Astrocyte (in vitro differentiated cells and primary cell): ENCODE results near the gene PCCA. TPM values are rescaled to one million over a fixed set of nuclear protein-coding genes. Genes with fewer than 3 reads are reported as not detected.

Experiments used
- DNase-seq: peaks from one replicate; pipeline ENCODE4 v3.0.0-alpha.2; 2010; ENCODE audit warnings: low read depth
- FAIRE-seq: peaks from 2 replicates; lab custom pipeline; 2011; peaks lifted over from hg19 to GRCh38; lab: Jason Lieb, UNC
- H2AFZ ChIP-seq: 2 replicates; pipeline ENCODE4 v1.6.0; 2012; ENCODE audit warnings: low read depth, low read length, inconsistent platforms
- H3K27ac ChIP-seq: 2 replicates; pipeline ENCODE4 v1.5.1; 2011; ENCODE audit warnings: low read depth, low read length, inconsistent platforms
- H3K27me3 ChIP-seq: 2 replicates; pipeline ENCODE4 v1.6.0; 2011; ENCODE audit warnings: low read length, inconsistent platforms; ENCODE audit not compliant: insufficient read depth
- H3K36me3 ChIP-seq: 2 replicates; pipeline ENCODE4 v1.5.1; 2011; ENCODE audit warnings: low read length, inconsistent platforms; ENCODE audit not compliant: insufficient read depth
- H3K4me1 ChIP-seq: 2 replicates; pipeline ENCODE4 v1.5.1; 2011; ENCODE audit warnings: low read length, inconsistent platforms; ENCODE audit not compliant: insufficient read depth
- H3K4me2 ChIP-seq: 2 replicates; pipeline ENCODE4 v1.6.0; 2012; ENCODE audit warnings: low read length, inconsistent platforms
- H3K4me3 ChIP-seq: 2 replicates; pipeline ENCODE4 v1.5.1; 2011; ENCODE audit warnings: low read depth, mild to moderate bottlenecking, low read length, inconsistent platforms; ENCODE audit not compliant: insufficient read depth
- H3K79me2 ChIP-seq: 2 replicates; pipeline ENCODE4 v1.6.0; 2012; ENCODE audit warnings: mild to moderate bottlenecking, low read length, inconsistent platforms; ENCODE audit not compliant: insufficient read depth
- H3K9ac ChIP-seq: 2 replicates; pipeline ENCODE4 v1.6.0; 2012; ENCODE audit warnings: mild to moderate bottlenecking, low read length, inconsistent platforms
- H3K9me3 ChIP-seq: 2 replicates; pipeline ENCODE4 v1.5.1; 2012; ENCODE audit warnings: low read depth, mild to moderate bottlenecking, low read length, inconsistent platforms; ENCODE audit not compliant: insufficient read depth
- H4K20me1 ChIP-seq: 2 replicates; pipeline ENCODE4 v1.6.0; 2012; ENCODE audit warnings: low read length, inconsistent platforms; ENCODE audit not compliant: insufficient read depth
- H3K27ac Mint-ChIP-seq: one replicate; pipeline ENCODE4 v1.8.0; 2021; ENCODE audit warnings: mild to moderate bottlenecking, mixed read lengths; ENCODE audit not compliant: unreplicated experiment
- H3K27me3 Mint-ChIP-seq: one replicate; pipeline ENCODE4 v1.8.0; 2021; ENCODE audit warnings: low read depth, mixed read lengths; ENCODE audit not compliant: unreplicated experiment
- H3K36me3 Mint-ChIP-seq: one replicate; pipeline ENCODE4 v1.8.0; 2021; ENCODE audit warnings: low read depth, mixed read lengths; ENCODE audit not compliant: unreplicated experiment
- H3K4me1 Mint-ChIP-seq: one replicate; pipeline ENCODE4 v1.8.0; 2021; ENCODE audit warnings: low read depth, mixed read lengths; ENCODE audit not compliant: unreplicated experiment
- H3K4me3 Mint-ChIP-seq: one replicate; pipeline ENCODE4 v1.8.0; 2021; ENCODE audit warnings: mild to moderate bottlenecking, moderate library complexity, mixed read lengths; ENCODE audit not compliant: unreplicated experiment
- H3K9me3 Mint-ChIP-seq: one replicate; pipeline ENCODE4 v1.8.0; 2021; ENCODE audit warnings: mild to moderate bottlenecking, mixed read lengths; ENCODE audit not compliant: unreplicated experiment
- CTCF ChIP-seq: IDR thresholded peaks from 2 replicates; pipeline ENCODE4 v1.5.1; 2011; ENCODE audit warnings: low read depth, mild to moderate bottlenecking, inconsistent platforms, low read length, moderate library complexity; ENCODE audit not compliant: insufficient read depth
- EZH2 ChIP-seq: IDR thresholded peaks from 2 replicates; pipeline ENCODE4 v1.6.1; 2012; ENCODE audit warnings: mild to moderate bottlenecking, low read length, inconsistent platforms; ENCODE audit not compliant: insufficient read depth
- total RNA-seq: library from RNA; stranded (reverse); gene quantifications from 2 replicates; pipeline ENCODE4 v1.2.1, GENCODE V29; 2021

The PCCA gene
- total RNA-seq, 1 donor from 2014 or later = 13.9 TPM

- no peak overlapping the region for H3K4me3 Mint-ChIP-seq
- Histone ChIP-seq H3K36me3 (no peaks in the 10 kb centered on the region), H3K4me1 (peaks cover 6% of the 10 kb centered on the region), H3K4me2 (no peak overlapping the region), H3K27me3 (no peaks in the 10 kb centered on the region), H3K4me3 (no peak overlapping the region), H3K79me2 (peaks cover 3% of the 10 kb centered on the region), H3K9ac (no peak overlapping the region), H3K9me3 (no peaks in the 10 kb centered on the region), H3K27ac (no peak overlapping the region), H2AFZ (no peak overlapping the region), H4K20me1 (peaks cover 15% of the 10 kb centered on the region)
- no peaks in the 10 kb centered on the region for H3K27me3 Mint-ChIP-seq
- H3K4me1 Mint-ChIP-seq = peaks cover 8% of the 10 kb centered on the region
- no peaks in the 10 kb centered on the region for H3K9me3 Mint-ChIP-seq
- peaks cover 8% of the 10 kb centered on the region for H3K36me3 Mint-ChIP-seq
- no peak overlapping the region for H3K27ac Mint-ChIP-seq
- FAIRE-seq (no peak), DNase-seq (no peak)
- TF ChIP-seq EZH2 (no peak), CTCF (no peak)
Measured at GRCh38 chr13:100175078-100175802, 86.3 kb downstream of the PCCA start.

GRCh38 chr13:100175803-100176182 is 86.9 kb downstream of the PCCA start:
- no peak for TF ChIP-seq CTCF
- no peak overlapping the region for H3K27ac Mint-ChIP-seq
- H3K36me3 ChIP-seq = no peaks in the 10 kb centered on the region
- no peaks in the 10 kb centered on the region for H3K27me3 Mint-ChIP-seq
- H3K27ac ChIP-seq = no peak overlapping the region
- H3K79me2 ChIP-seq = peaks cover 3% of the 10 kb centered on the region
- no peaks in the 10 kb centered on the region for H3K9me3 ChIP-seq
- FAIRE-seq = no peak
- no peak overlapping the region for H3K4me3 ChIP-seq
- no peak overlapping the region for H3K4me2 ChIP-seq
- H3K4me1 Mint-ChIP-seq = peaks cover 8% of the 10 kb centered on the region
- peaks cover 15% of the 10 kb centered on the region for H4K20me1 ChIP-seq
- no peak overlapping the region for H2AFZ ChIP-seq
- H3K27me3 ChIP-seq = no peaks in the 10 kb centered on the region
- peaks cover 8% of the 10 kb centered on the region for H3K36me3 Mint-ChIP-seq
- H3K9ac ChIP-seq = no peak overlapping the region
- no peak overlapping the region for H3K4me3 Mint-ChIP-seq
- H3K4me1 ChIP-seq = peaks cover 6% of the 10 kb centered on the region
- DNase-seq = no peak
- no peaks in the 10 kb centered on the region for H3K9me3 Mint-ChIP-seq

- Mint-ChIP-seq H3K4me1 (peaks cover 8% of the 10 kb centered on the region), H3K36me3 (peaks cover 8% of the 10 kb centered on the region)
Measured at GRCh38 chr13:100176801-100177400, 88.0 kb downstream of the PCCA start.

More at GRCh38 chr13:100176801-100177400, 88.0 kb downstream of the PCCA start:
- TF ChIP-seq EZH2 = no peak
- no peak for TF ChIP-seq CTCF
- H3K4me3 Mint-ChIP-seq = no peak overlapping the region
- Histone ChIP-seq H2AFZ (no peak overlapping the region), H3K9ac (no peak overlapping the region), H3K9me3 (no peaks in the 10 kb centered on the region), H3K4me2 (peak overlapping the region; percentile 5), H3K4me3 (no peak overlapping the region), H3K36me3 (no peaks in the 10 kb centered on the region), H4K20me1 (peaks cover 15% of the 10 kb centered on the region), H3K27me3 (no peaks in the 10 kb centered on the region), H3K79me2 (peaks cover 3% of the 10 kb centered on the region), H3K4me1 (peaks cover 6% of the 10 kb centered on the region), H3K27ac (no peak overlapping the region)
- no peaks in the 10 kb centered on the region for H3K27me3 Mint-ChIP-seq
- peaks cover 1% of the 10 kb centered on the region for H3K9me3 Mint-ChIP-seq
- FAIRE-seq (no peak), DNase-seq (peak; percentile 51)
- H3K27ac Mint-ChIP-seq = no peak overlapping the region
